T1000 (cell line): ENCODE data around the gene TENM4.

Experiments
- DNase-seq: peaks from one replicate; lab custom pipeline; 2025; ENCODE audit warnings: mixed read lengths; lab: John Stamatoyannopoulos, UW

The TENM4 gene

DNA sequence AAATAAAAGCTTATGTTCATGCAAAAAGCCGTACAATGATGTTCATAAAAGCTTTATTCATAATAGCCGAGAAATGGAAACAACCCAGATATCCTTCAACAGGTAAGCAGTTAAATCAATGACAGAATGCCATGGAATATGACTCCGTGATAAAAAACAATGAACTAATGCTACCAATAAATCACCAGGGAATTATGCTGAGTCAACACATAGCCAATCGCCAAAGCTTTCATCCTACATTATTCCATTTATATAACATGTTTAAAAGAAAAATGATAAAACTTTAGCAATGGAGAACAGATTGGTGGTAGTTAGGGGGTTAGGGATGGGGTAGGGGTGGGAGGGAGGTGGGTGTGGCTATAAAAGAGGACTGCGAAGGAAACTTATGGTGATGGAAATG lies 356.4 kb downstream of the TENM4 start:
- no peak for DNase-seq

DNA sequence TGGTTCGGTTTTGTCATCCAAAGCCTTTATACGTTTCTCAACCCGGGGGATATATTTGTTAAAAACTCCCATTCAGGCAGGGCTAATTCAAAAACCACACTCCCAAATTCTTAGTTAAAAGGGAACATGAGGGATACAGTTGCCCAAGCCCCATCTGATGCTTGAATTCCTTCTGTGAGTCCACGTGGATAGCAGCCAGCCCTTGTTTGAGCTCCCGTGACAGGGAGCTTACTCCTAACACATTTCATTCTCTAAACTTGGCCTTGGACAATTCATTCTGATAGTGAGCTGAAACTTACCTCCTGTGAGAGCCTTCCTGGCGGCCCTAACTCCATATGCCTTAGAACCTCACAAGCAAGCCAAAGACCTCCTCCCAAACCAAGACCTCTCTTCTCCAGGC lies 357.5 kb downstream of the TENM4 start:
- DNase-seq = no peak

DNA sequence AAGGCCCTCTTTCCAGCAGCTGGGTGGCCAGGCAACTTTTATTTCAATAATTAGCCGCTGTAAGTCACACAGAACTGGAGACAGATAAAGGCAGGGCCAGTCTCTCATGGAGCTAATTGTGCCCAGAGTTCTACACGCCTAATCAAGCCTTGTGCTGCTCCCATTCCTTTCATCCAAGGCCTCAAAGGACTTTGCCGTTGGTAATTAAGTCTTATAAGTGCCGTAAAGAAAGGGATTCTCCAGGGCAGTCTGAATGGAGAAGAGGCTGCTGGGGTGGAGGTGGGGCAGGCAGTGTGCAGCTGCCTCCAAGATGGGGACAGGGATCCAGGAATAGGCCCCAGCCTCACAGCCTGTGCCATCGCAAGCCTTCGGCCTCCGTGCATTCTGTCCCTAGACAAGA lies 357.9 kb downstream of the TENM4 start:
- DNase-seq = no peak

DNA sequence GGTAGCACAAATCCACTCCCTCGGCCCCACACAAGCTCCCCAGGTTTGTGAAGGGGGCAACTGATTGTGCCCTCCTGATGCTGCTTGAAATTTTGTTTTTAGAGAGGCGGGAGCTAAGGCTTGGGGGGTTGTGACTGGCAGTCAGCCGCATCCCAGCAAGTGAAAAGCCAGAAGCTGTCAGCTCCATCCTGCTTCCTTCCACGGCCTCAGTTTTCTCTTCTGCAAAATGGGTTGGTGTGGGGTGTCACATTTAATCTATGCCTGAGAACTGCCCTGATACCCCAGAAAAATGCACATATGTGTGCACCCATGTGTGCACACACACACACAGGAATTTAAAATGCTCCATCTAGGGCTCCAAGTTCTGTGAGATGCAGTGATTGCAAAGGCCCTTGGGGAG lies 358.6 kb downstream of the TENM4 start:
- no peak for DNase-seq

DNA sequence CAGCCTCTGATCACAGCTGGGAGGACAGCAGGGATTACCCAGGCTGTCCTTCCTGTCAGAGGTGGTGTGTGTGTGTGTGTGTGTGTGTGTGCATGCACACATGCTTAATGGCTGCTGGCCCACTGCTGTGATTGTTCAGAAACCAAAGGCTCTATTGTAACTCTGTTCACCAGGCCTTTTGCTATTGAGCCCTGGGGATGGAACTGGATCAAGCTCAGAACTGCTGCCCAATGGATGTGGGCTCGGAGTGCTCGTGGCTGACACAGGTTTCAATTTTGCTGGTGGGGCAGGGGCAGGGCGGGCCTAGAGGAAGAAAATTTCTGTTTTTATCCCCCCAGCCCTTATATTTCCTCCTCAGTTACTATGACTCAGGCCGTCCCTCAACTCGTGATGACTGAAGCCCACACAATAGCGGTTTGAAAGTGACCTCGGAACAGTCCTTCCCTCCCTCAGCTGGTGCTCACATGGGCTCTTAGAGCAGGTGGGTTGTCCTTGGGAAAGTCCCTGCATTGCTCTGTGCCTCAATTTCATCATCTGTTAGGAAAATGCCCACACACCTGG lies 359.3 kb downstream of the TENM4 start:
- no peak for DNase-seq

DNA sequence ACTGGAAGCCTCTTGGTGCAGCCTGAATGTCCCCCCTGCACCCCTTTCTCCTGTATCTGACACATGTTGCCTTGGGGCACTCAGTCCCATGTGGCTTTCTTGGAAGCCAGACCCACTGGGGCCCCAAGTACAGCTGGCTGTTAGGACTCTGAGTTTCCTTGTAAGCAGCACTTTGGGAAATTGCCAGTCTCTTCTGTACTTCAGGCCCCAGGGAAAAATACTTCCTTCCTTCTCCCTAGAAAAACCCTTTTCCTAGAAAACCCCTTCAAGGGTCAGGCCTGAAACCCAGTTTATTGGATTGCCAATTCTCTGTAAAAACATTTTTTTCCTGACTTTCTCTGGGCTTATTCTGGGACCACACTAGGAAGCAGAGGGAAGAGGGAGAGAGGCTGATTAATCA lies 360.3 kb downstream of the TENM4 start:
- DNase-seq = no peak

DNA sequence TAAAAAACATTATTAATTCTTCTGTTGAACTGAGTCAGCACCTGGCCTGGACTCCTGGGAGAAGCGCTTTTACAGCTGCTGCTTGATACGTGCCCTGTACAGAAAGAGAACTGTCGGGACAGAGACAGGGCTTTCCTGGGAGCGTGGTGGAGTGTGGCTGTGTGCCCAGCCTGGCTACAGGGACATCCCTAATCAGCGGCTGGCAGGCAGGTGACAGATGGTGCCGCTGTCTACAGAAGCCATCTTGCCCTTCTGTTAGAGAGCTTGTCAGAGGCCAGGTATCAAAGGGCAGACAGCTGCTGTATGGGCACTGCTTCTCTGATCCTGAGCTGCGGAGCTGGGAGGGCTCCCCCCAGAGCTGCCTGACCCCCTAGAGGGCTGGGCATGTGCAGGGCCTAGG lies 361.8 kb downstream of the TENM4 start:
- DNase-seq = no peak

DNA sequence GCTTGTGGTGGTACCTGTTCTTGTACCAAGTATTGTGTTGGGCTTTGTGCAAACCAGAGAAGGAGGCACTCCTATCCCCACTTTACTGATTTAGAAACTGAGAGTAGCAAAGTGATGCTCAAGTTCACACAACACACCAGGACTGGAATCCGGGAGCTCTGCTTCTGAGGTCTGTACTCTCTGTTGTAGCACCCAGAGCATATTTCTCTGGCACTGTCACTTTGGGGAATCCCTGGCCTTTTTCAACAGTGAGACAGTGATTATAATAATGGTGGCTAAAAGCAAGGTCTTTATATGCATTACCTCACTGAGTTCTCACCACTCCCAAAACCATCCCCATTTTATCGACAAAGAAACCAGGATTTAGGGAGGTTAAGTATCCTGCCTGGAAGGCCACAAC lies 362.4 kb downstream of the TENM4 start:
- no peak for DNase-seq

DNA sequence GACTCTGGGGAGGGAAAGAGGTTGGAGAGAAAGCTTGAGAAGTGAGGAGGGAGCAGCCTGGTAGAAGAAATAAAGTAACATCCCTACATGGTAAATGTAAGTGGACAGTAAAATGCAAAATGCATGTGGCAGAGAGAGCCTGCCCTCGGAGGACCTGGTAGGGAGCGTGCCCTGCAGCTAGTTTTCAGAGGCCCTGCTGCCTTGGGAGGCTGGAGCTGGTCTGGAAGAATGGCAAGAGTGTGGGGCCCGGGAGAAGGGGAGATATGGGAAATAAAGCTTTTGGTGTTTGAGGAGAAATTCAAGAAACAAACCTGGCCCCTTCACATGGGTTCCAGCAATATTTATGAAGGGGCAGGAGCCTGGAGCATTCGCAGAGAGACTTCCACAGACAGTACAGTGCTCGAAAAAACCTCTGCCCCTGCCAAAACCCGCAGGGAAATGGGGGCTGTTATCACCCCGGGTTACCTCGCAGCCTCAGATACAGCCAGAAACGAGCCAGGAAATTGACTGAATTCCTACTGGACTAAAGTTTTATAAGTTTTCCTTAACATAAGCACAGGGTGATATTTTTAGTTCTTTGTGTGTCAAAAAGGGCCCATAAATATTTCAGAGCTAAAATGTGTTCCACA lies 363.0 kb downstream of the TENM4 start:
- DNase-seq = no peak

DNA sequence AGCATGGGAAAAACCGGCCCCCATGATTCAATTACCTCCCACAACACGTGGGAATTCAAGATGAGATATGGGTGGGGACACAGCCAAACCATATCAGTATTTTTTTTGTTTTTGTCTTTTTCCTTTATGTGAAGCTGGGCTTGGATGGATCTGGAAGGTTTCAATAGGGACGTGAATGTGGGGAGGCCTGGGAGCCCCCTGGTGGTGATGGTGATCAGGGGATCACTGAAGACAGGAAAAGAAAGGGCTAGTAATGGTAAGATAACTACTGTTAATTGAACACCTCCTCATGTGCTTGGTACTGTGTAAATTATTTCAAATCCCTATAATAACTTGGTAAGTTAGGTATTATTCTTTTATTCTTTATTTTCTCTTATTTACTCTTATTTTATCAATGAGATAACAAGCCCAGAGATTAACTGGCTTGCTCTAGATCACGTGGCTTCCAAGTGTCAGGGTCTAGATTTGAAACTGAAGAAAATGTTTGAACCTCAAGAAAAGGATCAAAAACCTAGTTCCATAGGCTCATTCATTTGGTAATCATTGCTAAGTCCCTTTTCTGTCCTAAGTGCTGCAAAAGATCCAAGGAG lies 364.2 kb downstream of the TENM4 start:
- DNase-seq = no peak

DNA sequence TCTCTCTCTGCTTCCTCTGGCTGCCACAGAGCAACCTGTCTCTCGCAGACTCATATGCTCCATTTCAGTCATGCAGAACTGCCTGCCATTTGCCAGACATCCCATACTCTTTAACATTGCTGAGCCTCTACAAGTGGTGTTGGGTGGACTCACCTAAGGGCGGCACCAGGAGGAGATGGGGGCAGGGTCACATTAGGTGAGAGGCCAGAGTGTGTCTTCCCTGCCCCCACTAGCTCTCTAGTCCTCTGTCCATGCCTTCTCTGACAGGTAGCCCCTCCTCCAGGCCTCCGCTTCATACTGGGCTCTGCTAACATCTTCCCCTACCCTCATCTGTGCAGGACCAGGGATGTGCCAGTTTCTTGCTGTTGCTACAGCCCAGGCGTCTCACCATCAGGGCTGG lies 366.3 kb downstream of the TENM4 start:
- no peak for DNase-seq

DNA sequence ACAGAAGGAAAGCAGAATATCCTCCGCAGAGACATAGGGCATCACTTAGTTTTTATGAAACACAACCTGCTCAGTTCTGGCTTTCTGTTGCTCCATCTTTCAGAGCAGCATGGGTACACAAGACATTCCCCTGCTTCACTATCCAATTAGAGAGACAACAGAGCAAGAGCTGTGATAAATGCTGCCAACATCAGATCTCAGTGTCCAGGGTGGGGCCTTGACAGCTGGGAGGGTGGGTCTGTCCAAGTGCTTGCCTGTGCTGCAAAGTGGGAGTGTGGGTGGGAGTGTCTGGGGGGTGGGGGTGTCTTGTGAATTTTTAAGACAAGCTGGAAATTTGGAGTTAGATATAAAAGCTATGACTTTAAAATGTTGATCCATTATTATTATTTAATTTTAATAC lies 369.6 kb downstream of the TENM4 start:
- DNase-seq = no peak

DNA sequence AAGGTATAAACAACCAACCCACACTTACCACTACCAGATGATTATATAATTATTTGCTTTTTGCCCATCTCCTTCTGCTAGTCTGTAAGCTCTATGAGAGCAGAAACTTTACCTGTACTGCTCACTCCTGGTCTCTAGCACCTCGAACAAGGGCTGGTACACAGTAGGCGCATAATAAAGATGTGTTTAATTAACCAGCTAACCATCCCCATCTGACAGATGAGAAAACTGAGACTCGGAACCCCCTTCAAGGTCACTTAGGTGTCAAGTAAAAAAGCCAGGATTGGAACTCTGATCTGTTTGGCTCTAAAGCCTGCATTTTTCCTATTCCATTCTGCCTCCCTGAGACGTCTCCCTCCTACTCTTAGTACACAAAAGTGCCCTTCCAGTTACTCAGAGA lies 370.3 kb downstream of the TENM4 start:
- no peak for DNase-seq

DNA sequence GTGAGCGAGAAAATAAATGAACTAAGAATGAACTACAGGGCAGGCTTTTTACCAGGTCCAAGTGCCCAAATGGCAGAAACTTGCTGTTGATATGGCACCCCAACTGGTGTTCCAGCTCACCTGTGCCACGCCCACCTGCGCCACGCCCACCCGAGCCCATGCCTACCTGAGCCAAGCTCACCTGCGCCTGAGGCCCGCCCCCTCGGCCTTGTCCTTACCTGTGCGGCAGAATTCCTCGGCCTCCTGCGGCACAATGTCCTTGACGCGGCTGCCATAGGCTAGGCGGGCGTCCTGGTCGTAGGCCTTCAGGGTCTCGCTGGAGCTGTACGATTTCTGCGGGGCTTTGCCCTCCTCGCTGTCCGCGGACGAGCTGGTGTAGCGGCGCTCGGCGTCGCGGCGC lies 371.3 kb downstream of the TENM4 start:
- no peak for DNase-seq

DNA sequence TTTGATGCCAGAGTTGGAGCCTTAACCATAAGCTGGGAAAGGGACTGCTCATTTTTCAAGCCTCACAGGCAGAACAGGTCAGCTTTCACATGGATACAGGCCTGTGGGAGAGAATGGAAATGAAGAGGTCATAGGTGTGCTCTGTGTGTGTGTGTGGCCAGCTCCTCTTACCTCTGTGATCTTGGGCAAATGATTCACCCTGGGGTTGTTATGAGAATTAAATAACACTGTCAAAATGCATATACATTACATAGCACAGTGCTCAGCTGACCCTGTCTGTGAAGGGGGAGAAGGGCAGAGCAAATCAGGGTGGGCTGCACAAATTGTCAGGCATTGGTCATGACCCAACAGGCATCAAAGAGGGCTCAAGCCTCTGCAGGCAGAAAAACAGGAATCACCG lies 372.5 kb downstream of the TENM4 start:
- no peak for DNase-seq

DNA sequence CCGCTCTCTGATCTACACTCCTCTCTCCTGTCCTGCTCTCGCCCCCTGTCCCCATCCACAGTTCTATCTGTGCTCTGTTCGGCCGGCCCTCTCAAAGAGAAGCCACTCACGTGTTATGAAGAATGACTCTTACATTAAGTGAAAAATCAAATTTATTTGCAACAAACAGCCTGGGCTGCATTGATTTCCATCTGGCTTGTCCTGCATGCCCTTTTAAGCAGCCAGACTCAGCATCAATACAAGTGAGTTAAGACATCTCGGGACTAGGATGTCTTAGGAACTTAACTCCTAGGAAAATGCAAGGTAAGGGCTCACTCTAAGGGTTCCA lies 373.5 kb downstream of the TENM4 start:
- DNase-seq = no peak

DNA sequence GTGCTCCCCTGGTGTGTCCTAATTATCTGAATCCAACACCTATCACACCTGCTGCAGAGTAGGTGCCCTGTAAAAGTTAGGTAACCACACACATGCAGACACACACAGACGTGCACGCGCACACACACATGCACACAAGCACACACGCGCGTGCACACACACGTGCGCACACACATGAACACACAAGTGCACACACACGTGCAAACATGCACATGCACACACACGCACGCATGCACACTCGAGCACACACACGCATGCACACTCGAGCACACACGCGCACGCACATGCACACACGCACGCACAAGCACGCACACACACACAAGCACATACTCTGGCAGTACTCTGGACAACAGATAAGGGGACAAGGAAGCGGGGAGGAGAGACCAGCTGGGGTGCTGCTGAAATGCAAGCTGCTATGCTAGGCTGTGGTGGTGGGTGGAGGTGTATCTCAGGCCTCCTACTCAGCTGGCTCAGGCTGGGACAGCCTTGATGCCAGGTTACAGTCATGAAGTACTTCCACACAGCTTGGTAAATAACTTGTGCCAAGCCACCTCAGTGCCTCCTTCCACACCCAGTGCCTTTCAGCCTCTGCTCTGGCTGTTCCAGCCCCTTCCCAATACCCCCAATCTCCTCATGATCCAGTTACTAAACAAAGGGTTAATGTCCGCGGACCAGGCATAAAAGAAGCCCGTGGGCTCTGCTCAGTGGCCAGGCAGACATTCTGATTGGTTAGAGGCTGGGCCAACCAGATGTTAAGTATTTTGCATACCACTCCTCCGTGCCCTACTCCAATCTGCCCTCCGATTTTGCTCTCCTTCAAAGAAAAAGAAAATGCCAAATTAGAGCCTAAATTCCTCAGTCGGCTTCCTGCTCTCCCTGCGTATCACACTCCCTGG lies 374.1 kb downstream of the TENM4 start:
- no peak for DNase-seq

DNA sequence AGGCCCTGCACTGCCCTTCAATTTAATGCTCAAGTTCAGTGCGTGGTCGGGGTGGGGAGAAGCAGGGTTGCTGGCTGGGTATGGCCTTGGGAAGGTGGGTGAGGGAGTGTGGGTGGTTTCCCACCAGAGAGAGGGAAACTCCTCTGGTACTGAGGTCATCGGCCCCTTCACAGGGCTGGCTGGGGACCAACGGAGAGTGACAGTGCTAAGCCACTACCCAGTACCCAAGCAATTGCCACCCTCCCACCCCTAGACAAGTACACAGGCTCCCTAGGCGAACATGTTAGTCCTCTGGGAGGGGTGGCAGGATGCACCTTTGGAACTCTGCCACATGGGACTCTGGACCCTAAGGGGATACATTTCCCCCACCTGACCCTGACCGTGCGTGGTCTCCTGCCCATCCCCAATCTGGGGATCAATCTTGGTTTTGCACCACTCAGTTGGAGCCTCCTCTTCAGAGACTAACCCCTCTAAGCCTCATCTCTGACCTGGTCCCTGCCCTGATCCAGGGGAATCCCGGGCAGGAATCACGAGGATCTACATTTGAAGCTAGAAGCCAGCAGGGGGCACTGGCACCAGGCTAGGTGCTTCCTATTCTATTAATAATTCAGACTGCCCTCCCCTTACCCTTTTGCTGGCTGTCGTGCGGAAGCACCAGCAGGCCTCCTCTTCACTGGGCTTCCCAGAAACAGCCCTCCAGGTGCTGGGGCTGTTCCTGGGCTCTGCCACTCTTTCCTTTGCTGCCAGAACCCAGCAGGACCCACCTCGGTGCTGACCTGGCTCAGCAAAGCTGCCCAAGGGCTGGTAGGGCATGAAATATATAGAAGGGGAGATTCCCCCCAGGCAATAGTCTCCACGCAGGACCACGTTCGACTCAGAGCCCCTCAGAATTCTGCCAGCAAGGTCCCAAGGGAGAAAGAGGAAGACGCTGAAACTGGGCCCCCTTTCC lies 377.7 kb downstream of the TENM4 start:
- DNase-seq = no peak

DNA sequence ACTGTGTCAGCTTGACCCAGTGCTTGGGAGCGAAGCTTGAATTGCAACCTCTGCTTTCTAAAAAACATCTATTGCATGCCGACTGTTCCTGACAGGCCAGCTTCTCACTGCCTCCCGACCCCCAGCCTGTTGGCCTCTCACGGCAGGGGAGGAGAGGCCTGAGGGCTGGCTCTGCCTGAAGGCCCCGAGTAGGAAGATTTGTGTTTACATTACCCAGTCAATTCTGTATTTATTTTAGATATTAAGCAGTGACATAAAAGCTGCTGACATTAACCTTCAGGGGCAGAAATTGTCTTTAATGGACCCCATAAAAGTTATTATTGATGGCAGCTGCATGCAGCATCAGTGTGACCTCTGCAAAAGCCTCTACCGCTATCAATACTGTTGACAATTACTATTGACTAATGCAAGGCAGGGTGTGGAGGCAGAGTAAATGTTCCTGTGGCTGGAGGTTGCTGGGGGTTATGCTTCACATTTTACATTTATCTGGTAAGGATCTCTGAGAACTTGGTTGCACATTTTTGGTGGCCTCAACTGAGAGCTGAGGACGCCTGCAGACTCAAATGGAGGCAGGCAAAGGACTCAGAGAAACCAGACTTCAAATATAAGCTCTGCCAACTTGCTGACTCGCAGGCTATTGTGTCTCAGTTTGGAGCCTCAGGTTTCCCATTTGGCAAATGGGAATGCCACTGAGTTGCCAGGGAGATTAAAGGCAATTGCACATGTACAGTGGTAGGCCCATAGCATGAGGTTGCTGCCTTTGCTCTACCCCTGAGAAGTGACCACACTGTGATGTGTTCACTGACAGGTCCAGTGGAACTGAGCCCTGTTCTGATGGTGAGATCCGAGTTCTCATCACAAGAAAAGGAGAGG lies 380.5 kb downstream of the TENM4 start:
- DNase-seq = peak; percentile 13

DNA sequence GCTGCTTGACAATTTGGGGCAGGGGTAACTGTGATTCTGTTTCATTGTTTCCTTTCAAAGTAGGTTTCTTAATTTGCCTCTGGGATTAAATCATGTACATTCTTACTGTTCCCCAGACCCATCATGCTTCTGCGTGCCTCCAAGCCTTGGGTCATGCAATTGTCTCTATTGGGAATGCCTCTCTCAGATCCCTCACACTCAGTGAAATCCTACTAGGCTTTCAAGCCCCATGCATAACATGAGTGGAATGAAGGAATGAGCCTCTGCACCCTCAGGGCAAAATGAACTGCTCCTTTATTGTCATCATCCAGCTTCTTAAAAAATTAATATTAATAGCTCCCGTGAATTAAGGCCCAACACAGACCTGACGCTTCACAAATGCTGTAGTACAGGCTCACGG lies 381.7 kb downstream of the TENM4 start:
- DNase-seq = no peak
